OCI-LY3 (cell line): ENCODE measurements around the gene PDLIM1.

Experiments
- CTCF ChIP-seq: fragments of 200-600, 300-600 bp; sonication (generic); IDR thresholded peaks from 2 replicates; pipeline ENCODE4 v1.5.1; 2014; ENCODE audit warnings: antibody characterized with exemption, low read length, low read depth
- EZH2phosphoT487 ChIP-seq: fragments of 200-600 bp; shearing (Covaris generic); IDR thresholded peaks from 2 replicates; pipeline ENCODE4 v1.6.1; 2018; ENCODE audit warnings: antibody characterized with exemption, mixed run types, low read depth

GRCh38 chr10:95250856-95251255, 39.9 kb downstream of the PDLIM1 start:
- TF ChIP-seq CTCF (no peak), EZH2phosphoT487 (no peak)
